ENCODE measurements around the gene SEL1L3.

SEL1L3 gene

DNA sequence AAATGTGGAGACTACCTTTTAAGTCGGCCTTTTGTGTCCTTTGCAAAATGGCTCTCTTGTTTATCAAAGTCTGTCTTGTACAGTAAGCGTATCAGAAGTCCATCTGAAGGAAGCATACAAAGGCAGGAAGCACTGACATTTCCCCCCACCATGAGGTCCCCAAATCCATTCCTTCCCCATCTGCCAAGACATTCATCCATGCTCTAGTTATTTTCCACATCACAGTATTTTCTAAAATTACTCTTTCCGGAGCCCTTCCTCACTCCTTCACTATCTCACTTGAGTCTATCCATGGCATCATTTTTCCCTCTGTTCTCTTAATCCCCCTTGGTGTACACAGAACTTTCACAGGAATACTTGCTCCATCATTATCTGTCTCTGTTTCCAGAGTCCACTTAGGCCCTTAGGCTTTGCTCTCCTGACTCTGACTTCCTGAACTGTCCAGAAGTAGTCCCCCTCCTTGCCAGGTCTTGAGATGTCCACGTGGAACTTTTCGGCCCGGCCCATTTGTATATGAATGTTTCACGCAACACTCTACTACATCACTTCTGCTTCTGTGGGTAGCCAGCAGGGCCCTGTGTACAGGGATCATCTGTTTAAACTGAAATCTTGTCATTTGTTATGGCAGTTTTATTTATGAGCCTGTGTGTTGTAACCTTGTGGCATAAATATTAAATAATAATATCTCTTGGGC is 2.1 kb downstream of the SEL1L3 start:
- no peak overlapping the region for H3K4me3 ChIP-seq (ENCODE audit: low read depth, low read length)
- no peak for DNase-seq (ENCODE audit: low read depth, low spot score)
- ChIA-PET POLR2A (no interaction called here), CTCF (interaction anchor here (0.7 to 0.9 kb wide), 2 partner anchors 60 to 89 kb away, joined by 3 read pairs; no protein-coding TSS in a partner anchor)
- no peak for TF ChIP-seq CTCF (IDR thresholded peaks at IDR 0.05; ENCODE audit: insufficient read depth, low read length, missing control alignments)

DNA sequence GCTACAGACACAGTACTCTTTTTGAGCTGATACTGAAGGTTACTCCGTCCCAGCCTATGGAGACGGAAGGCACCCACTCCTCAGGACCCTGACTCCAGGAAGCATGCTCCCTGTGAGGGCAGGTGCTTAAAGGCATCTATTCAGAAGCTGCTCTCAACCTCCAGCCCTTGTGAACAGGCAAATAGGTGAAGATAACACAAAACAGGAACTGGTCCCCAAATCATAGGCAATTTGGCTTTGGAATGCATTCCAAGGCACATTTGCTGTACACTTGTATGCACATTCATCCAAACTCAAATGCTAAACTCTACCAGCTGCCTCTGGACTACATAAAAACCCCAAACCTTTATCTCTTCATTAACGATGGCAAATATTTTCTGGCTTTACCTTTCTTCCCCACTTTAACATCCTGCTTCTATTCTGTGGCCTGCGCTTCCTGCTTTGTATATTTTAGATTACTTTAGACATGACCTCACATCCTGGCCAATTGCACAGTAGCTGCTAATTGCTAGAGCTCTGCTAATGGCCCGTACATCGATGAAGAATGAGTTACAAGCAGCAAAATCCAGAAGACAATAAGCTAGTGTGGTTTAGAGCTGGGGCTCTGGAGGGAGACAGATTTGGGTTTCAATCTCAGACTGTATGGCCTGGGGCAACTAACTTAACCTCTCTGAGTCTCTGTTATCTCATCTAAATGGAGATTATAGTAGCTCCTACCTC is 3.2 kb downstream of the SEL1L3 start:
- POLR2A ChIA-PET: no interaction called here
- no peak for DNase-seq (ENCODE audit: low read depth, low spot score)
- no peak for TF ChIP-seq CTCF (IDR thresholded peaks at IDR 0.05; ENCODE audit: insufficient read depth, low read length, missing control alignments)
- CTCF ChIA-PET: interaction anchor here (0.7 to 1.5 kb wide), 6 partner anchors 9 to 92 kb away, joined by 3 to 4 read pairs (median 3); no protein-coding TSS in a partner anchor
- no peak overlapping the region for H3K4me3 ChIP-seq (ENCODE audit: low read depth, low read length)

DNA sequence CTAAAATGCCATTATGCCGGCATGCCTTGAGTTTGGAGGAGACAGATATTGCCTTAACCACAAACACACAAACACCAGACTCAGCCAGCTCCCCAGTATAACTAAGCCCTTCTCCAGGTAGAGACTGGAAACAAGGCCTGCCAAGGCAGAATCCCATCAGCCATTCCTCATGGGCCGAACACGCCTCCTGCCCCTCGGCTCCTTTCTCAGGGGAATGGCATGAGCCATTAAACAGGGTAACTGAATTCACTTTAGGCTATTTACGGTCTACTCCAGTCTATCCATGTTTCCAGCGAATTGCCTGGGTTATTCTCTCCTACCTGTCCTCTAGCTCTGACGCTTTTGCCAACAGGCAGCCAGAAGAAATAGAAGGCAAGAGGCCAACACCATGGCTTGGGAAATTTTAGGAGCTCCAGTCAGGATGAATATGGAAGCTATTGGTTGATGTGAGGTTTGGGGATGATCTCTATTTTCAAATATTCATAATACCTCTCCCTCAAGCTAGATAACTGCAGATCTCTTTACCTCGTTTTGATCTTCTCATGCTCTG is 4.9 kb downstream of the SEL1L3 start:
- CTCF ChIA-PET: interaction anchor here (1.1 to 1.4 kb wide), 4 partner anchors 10 to 418 kb away, joined by 4 to 7 read pairs (median 5); no protein-coding TSS in a partner anchor
- DNase-seq (ENCODE audit: low read depth, low spot score): no peak
- TF ChIP-seq CTCF (IDR thresholded peaks at IDR 0.05; ENCODE audit: insufficient read depth, low read length, missing control alignments): no peak
- H3K4me3 ChIP-seq (ENCODE audit: low read depth, low read length): no peak overlapping the region
- POLR2A ChIA-PET: no interaction called here

DNA sequence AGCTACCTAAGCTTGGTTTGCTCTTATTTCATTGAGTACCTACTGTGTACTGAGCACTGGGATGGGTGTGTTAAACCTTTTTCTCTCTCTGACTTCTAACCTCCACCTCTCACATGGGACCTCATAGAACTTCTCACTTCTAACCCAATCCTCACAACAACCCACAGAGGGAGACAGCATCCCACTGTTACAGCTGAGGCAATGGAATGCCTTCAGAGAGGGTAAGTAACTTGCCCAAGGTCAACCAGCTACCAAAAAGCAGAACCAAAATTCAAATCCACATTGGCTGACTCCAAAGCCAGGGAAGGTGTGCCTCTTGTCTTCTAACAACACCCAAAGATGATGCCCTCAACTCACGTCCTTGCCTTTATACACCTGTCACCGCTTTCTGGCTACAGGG is 5.4 kb downstream of the SEL1L3 start:
- no peak for DNase-seq (ENCODE audit: low read depth, low spot score)
- POLR2A ChIA-PET: no interaction called here
- no peak for TF ChIP-seq CTCF (IDR thresholded peaks at IDR 0.05; ENCODE audit: insufficient read depth, low read length, missing control alignments)
- H3K4me3 ChIP-seq (ENCODE audit: low read depth, low read length): no peak overlapping the region
- CTCF ChIA-PET: interaction anchor here (1.1 to 1.4 kb wide), 4 partner anchors 9 to 418 kb away, joined by 4 to 7 read pairs (median 5); no protein-coding TSS in a partner anchor

DNA sequence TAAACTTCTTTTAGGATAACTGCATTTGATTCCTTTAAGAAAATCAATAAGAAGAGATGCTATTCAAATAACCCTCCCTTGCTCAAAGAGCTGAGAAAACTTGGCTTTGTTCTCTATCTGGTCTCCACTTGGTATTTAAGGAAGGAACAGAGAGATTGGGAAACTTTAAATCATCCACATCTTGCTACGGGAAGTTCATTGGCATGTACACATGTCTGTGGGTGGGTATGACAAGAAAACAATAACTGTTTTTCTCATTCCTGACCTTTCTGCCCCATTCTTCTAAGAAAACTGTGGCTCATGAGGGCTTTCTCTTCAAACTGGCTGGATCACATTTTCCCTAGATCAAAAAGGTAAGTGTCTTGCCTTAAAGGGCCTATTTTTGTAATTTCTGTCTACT is 6.0 kb downstream of the SEL1L3 start:
- CTCF ChIA-PET: interaction anchor here (1.3 to 1.4 kb wide), 2 partner anchors 88 to 417 kb away, joined by 4 to 7 read pairs; no protein-coding TSS in a partner anchor
- POLR2A ChIA-PET: no interaction called here
- TF ChIP-seq CTCF (IDR thresholded peaks at IDR 0.05; ENCODE audit: insufficient read depth, low read length, missing control alignments): no peak
- no peak overlapping the region for H3K4me3 ChIP-seq (ENCODE audit: low read depth, low read length)
- no peak for DNase-seq (ENCODE audit: low read depth, low spot score)

- ChIA-PET POLR2A (no interaction called here), CTCF (no interaction called here)
- DNase-seq (ENCODE audit: low read depth, low spot score): no peak
- no peak for TF ChIP-seq CTCF (IDR thresholded peaks at IDR 0.05; ENCODE audit: insufficient read depth, low read length, missing control alignments)
- H3K4me3 ChIP-seq (ENCODE audit: low read depth, low read length): no peak overlapping the region
These were observed 10.7 kb downstream of the SEL1L3 start for GRCh38 chr4:25852103-25852502.
